H1 (cell line): ENCODE data around the gene HNF4A. TPM values are rescaled to one million over a fixed set of nuclear protein-coding genes. Genes with fewer than 3 reads are reported as not detected.

Source experiments
- CTBP2 ChIP-seq: IDR thresholded peaks from 2 replicates; pipeline ENCODE4 v1.7.0; 2011; ENCODE audit warnings: borderline replicate concordance, mild to moderate bottlenecking, moderate library complexity, mixed read lengths, low read length; ENCODE audit not compliant: insufficient read depth, insufficient read length
- EP300 ChIP-seq, 2 experiments: IDR thresholded peaks; 1 replicate in 1 of 2; 2 replicates in 1 of 2; pipeline ENCODE4 v1.6.1; 2011 to 2012; ENCODE audit warnings: low read depth in 2 of 2, low read length in 2 of 2, mild to moderate bottlenecking in 2 of 2, borderline replicate concordance in 1 of 2, inconsistent platforms in 1 of 2, moderate library complexity in 1 of 2
- PHF8 ChIP-seq: fragments of 200-600 bp; sonication (generic); conservative IDR thresholded peaks from 2 replicates; pipeline ENCODE4 v1.7.1; 2012; ENCODE audit warnings: low read depth, mild to moderate bottlenecking, inconsistent platforms, low read length, moderate library complexity
- SIX5 ChIP-seq: IDR thresholded peaks from 2 replicates; pipeline ENCODE4 v1.6.1; 2011; ENCODE audit warnings: mild to moderate bottlenecking, low read depth, low read length
- polyA plus RNA-seq, 7 experiments: library from polyadenylated mRNA; depleted of rRNA in 3 of 7; stranded (reverse) in 5 of 7; unstranded in 2 of 7; fragments of >200 nt in 5 of 7; fragments of 200-250 nt in 2 of 7; gene quantifications; 1 replicate in 5 of 7; 2 replicates in 1 of 7; 4 replicates in 1 of 7; pipeline versions ENCODE4 v1.2.1 to v1.2.3, GENCODE V29; 2011 to 2013; ENCODE audit warnings: missing spikeins in 2 of 7, mixed read lengths in 2 of 7
- total RNA-seq: library from RNA; stranded (reverse); fragmentation: NEBNext Ultra II Directional; extraction: Animal tissue kit (Norgen Biotek cat#: 25700); gene quantifications from 2 replicates; pipeline ENCODE4 v1.2.1, GENCODE V29; 2021

HNF4A gene
- total and polyA plus RNA-seq, 2 of the 8 experiments (the other 6 are each of a cell fraction or from before 2014, with no cell fraction given), result 0.03 TPM; not detected in 1

DNA sequence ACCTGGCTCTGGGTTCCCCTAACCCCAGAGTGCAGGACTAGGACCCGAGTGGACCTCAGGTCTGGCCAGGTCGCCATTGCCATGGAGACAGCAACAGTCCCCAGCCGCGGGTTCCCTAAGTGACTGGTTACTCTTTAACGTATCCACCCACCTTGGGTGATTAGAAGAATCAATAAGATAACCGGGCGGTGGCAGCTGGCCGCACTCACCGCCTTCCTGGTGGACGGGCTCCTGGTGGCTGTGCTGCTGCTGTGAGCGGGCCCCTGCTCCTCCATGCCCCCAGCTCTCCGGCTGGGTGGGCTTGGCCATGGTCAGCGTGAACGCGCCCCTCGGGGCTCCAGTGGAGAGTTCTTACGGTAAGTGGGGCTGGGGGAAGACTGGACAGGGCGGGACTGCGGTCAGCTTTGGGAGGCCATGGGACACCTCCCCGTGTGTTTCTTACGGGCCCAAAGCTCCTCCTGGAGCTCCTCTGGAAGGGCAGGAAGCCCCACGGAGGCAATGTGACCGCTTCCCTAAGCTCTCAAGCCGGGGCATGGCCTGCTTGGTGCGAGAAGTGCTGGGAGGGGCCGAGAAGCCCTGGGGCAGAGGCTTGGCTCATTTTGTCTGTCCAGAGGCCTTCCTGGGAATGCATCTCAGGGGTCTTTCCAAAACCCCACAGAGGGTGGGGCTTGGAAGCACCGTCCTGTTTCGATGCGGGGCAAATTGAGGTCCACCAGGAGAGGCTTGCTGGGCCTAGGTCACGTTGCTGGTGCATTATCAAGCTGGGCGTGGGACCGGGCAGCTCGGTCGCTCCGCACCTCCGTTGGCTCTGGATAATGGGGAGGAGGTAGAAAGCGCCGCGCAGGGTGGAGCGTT is at the start of gene HNF4A (continued):
- no peak for TF ChIP-seq EP300 (IDR thresholded peaks at IDR 0.05; ENCODE audit: borderline replicate concordance in 1 of 2, low read depth in 2 of 2, low read length in 2 of 2)
- no peak for TF ChIP-seq SIX5
- no peak for TF ChIP-seq PHF8
- TF ChIP-seq CTBP2, result no peak
- TF ChIP-seq, all 59 proteins: peak for 0
